Endothelial cell of hepatic sinusoid (primary cell): Measurements from ENCODE around the gene ADGRB2.

Experiments used
- in situ Hi-C: cut with HindIII; loops from 2 replicates; pipeline ENCODE4 v1.10.0; 2017; ENCODE audit warnings: low sequenced_read_pairs

ADGRB2 gene

GRCh38 chr1:31754397-31754796 is 9.7 kb downstream of the ADGRB2 start:
- in situ Hi-C loops = no loop called here

GRCh38 chr1:31753707-31754349 is 10.3 kb downstream of the ADGRB2 start:
- in situ Hi-C loops = no loop called here

GRCh38 chr1:31752952-31753475 is 11.1 kb downstream of the ADGRB2 start:
- in situ Hi-C loops = no loop called here

- in situ Hi-C loops = no loop called here
These were observed 11.9 kb downstream of the ADGRB2 start for GRCh38 chr1:31752258-31752657.

GRCh38 chr1:31751822-31752241 is 12.3 kb downstream of the ADGRB2 start:
- in situ Hi-C loops = no loop called here

- in situ Hi-C loops = no loop called here
These were observed 13.2 kb downstream of the ADGRB2 start for GRCh38 chr1:31750858-31751510.

GRCh38 chr1:31749785-31750735 is 14.1 kb downstream of the ADGRB2 start:
- in situ Hi-C loops = no loop called here

GRCh38 chr1:31748365-31748764 is 15.8 kb downstream of the ADGRB2 start:
- in situ Hi-C loops = no loop called here

GRCh38 chr1:31747304-31747703 is 16.8 kb downstream of the ADGRB2 start:
- in situ Hi-C loops = no loop called here

- in situ Hi-C loops = no loop called here
These were observed 17.5 kb downstream of the ADGRB2 start for GRCh38 chr1:31746687-31747086.

- in situ Hi-C loops = no loop called here
These were observed 18.0 kb downstream of the ADGRB2 start for GRCh38 chr1:31745946-31746670.

GRCh38 chr1:31745096-31745945 is 18.8 kb downstream of the ADGRB2 start:
- in situ Hi-C loops = no loop called here

GRCh38 chr1:31744165-31744888 is 19.8 kb downstream of the ADGRB2 start:
- in situ Hi-C loops = no loop called here

GRCh38 chr1:31742462-31743212 is 21.5 kb downstream of the ADGRB2 start:
- in situ Hi-C loops = no loop called here

- in situ Hi-C loops = no loop called here
These were observed 24.8 kb downstream of the ADGRB2 start for GRCh38 chr1:31739346-31739745.

GRCh38 chr1:31736675-31737074 is 27.5 kb downstream of the ADGRB2 start:
- in situ Hi-C loops = no loop called here

GRCh38 chr1:31735571-31735970 is 28.6 kb downstream of the ADGRB2 start:
- in situ Hi-C loops = no loop called here

- in situ Hi-C loops = loop anchor here (5.0 kb wide), 1 partner anchor 58 kb away; no protein-coding TSS in a partner anchor
These were observed 29.5 kb downstream of the ADGRB2 start for GRCh38 chr1:31734582-31735107.
